GM12878 (cell line): ENCODE data around the gene STEAP1. TPM values are rescaled to one million over a fixed set of nuclear protein-coding genes. Genes with fewer than 3 reads are reported as not detected.

Source experiments
- BACH1 ChIP-seq: fragments of 450-650 bp; IDR thresholded peaks from 2 replicates; pipeline ENCODE4 v1.6.1; 2017; ENCODE audit warnings: mild to moderate bottlenecking, borderline replicate concordance
- EZH2 ChIP-seq: IDR thresholded peaks from 2 replicates; pipeline ENCODE4 v1.6.1; 2012; ENCODE audit warnings: low read depth, mild to moderate bottlenecking, control low read depth, inconsistent platforms, low read length, borderline replicate concordance; ENCODE audit not compliant: control insufficient read depth
- FOXM1 ChIP-seq: IDR thresholded peaks from 2 replicates; pipeline ENCODE4 v1.6.1; 2012; ENCODE audit warnings: low read depth, mild to moderate bottlenecking, inconsistent platforms, low read length, moderate library complexity
- IKZF1 ChIP-seq: fragments of 450-650 bp; conservative IDR thresholded peaks from 2 replicates; pipeline ENCODE4 v1.6.1; 2017; ENCODE audit warnings: antibody characterized with exemption, mild to moderate bottlenecking
- SMAD1 ChIP-seq: fragments of 450-650 bp; IDR thresholded peaks from 2 replicates; pipeline ENCODE4 v1.6.1; 2018; ENCODE audit warnings: mild to moderate bottlenecking, low read depth; ENCODE audit not compliant: partially characterized antibody
- TARDBP ChIP-seq: IDR thresholded peaks from 2 replicates; pipeline ENCODE4 v1.6.1; 2016; ENCODE audit warnings: borderline replicate concordance
- polyA plus RNA-seq, 11 experiments: library from polyadenylated mRNA; depleted of rRNA in 4 of 11; unstranded in 6 of 11; stranded (reverse) in 5 of 11; fragments of >200 nt; fragmentation: Nextera tagmentation in 4 of 11; fragmentation: Illumina TruSeq in 1 of 11; extraction: Ambion mirVana in 4 of 11; extraction: Trizol in 1 of 11; gene quantifications; 1 replicate in 1 of 11; 2 replicates in 10 of 11; pipeline versions ENCODE4 v1.2.1 to v1.2.3, GENCODE V29; 2011 to 2016; ENCODE audit warnings: inconsistent platforms in 2 of 11, missing spikeins in 2 of 11, low read depth in 1 of 11
- total RNA-seq, 4 experiments: library from RNA; depleted of rRNA in 3 of 4; stranded (reverse); fragments of >200 nt in 3 of 4; fragmentation: Illumina TruSeq in 1 of 4; extraction: Trizol in 1 of 4; gene quantifications; 2 replicates each; pipeline versions ENCODE4 v1.2.1 to v1.2.3, GENCODE V29; 2013 to 2021
- TF ChIP-seq, protein P1 (sequence below): fragments of 450-650 bp; conservative IDR thresholded peaks from 2 replicates; pipeline ENCODE4 v1.6.1; 2017; ENCODE audit warnings: mild to moderate bottlenecking, moderate library complexity
- TF ChIP-seq, protein P2 (sequence below), 3 experiments: IDR thresholded peaks in 2 of 3; conservative IDR thresholded peaks in 1 of 3; 2 replicates each; pipeline ENCODE4 v1.5.1; 2011; ENCODE audit warnings: low read depth in 3 of 3, low read length in 3 of 3, mild to moderate bottlenecking in 3 of 3, control low read depth in 2 of 3, moderate library complexity in 2 of 3, inconsistent platforms in 1 of 3, mixed read lengths in 1 of 3; ENCODE audit not compliant: control insufficient read depth in 2 of 3, insufficient read depth in 1 of 3; ENCODE audit errors: extremely low read depth in 1 of 3
- TF ChIP-seq, protein P3 (sequence below): fragments of 450-650 bp; IDR thresholded peaks from 2 replicates; pipeline ENCODE4 v1.6.1; 2017; ENCODE audit warnings: antibody characterized with exemption, mild to moderate bottlenecking, moderate library complexity

STEAP1 gene
- total and polyA plus RNA-seq, 10 of the 15 experiments (the other 5 are each of a cell fraction or from before 2014, with no cell fraction given): 2.1 to 44.6 (median 4.6) TPM

DNA sequence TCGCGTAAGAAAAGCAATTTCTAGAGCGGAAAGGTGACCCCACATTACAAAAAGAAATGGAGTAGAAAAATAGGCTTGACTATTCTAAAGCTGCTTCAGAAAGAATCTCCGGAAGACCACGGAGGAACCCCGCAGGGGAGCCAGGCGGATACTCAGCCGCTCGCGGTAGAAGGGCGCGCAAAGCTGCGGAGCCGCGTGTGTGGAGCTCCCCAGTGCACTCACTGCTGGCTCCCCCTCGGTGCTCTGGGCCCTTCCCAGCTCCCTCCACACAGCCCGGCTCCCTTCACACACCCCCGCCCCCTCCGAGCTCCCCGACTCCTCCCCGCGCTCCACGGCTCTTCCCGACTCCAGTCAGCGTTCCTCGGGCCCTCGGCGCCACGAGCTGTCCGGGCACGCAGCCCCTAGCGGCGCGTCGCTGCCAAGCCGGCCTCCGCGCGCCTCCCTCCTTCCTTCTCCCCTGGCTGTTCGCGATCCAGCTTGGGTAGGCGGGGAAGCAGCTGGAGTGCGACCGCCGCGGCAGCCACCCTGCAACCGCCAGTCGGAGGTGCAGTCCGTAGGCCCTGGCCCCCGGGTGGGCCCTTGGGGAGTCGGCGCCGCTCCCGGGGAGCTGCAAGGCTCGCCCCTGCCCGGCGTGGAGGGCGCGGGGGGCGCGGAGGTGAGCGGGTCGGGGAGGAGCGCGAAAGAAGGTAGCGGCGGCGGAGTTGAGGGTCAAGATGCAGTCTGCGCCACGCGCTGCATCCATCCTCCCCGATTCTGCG, 57.3 kb downstream of the STEAP1 start, which contains the start of gene STEAP2 (continued):
- TF ChIP-seq, protein P1, sequence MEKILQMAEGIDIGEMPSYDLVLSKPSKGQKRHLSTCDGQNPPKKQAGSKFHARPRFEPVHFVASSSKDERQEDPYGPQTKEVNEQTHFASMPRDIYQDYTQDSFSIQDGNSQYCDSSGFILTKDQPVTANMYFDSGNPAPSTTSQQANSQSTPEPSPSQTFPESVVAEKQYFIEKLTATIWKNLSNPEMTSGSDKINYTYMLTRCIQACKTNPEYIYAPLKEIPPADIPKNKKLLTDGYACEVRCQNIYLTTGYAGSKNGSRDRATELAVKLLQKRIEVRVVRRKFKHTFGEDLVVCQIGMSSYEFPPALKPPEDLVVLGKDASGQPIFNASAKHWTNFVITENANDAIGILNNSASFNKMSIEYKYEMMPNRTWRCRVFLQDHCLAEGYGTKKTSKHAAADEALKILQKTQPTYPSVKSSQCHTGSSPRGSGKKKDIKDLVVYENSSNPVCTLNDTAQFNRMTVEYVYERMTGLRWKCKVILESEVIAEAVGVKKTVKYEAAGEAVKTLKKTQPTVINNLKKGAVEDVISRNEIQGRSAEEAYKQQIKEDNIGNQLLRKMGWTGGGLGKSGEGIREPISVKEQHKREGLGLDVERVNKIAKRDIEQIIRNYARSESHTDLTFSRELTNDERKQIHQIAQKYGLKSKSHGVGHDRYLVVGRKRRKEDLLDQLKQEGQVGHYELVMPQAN: peak; percentile 57; the same call in 1 of the 2 replicates
- TF ChIP-seq FOXM1 (no peak), EZH2 (no peak), IKZF1 (peak; percentile 98), BACH1 (peak; percentile 77; the same call in 1 of the 2 replicates), SMAD1 (no peak), TARDBP (no peak)
- TF ChIP-seq, protein P2, sequence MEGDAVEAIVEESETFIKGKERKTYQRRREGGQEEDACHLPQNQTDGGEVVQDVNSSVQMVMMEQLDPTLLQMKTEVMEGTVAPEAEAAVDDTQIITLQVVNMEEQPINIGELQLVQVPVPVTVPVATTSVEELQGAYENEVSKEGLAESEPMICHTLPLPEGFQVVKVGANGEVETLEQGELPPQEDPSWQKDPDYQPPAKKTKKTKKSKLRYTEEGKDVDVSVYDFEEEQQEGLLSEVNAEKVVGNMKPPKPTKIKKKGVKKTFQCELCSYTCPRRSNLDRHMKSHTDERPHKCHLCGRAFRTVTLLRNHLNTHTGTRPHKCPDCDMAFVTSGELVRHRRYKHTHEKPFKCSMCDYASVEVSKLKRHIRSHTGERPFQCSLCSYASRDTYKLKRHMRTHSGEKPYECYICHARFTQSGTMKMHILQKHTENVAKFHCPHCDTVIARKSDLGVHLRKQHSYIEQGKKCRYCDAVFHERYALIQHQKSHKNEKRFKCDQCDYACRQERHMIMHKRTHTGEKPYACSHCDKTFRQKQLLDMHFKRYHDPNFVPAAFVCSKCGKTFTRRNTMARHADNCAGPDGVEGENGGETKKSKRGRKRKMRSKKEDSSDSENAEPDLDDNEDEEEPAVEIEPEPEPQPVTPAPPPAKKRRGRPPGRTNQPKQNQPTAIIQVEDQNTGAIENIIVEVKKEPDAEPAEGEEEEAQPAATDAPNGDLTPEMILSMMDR (IDR thresholded peaks at IDR 0.05 in 2 of 3, conservative IDR thresholded peaks at IDR 0.05 in 1 of 3; ENCODE audit: control insufficient read depth in 2 of 3, extremely low read depth in 1 of 3, insufficient read depth in 1 of 3, low read depth in 3 of 3, low read length in 3 of 3): peak; percentile 32 to 61 (median 44)
- TF ChIP-seq, protein P3, sequence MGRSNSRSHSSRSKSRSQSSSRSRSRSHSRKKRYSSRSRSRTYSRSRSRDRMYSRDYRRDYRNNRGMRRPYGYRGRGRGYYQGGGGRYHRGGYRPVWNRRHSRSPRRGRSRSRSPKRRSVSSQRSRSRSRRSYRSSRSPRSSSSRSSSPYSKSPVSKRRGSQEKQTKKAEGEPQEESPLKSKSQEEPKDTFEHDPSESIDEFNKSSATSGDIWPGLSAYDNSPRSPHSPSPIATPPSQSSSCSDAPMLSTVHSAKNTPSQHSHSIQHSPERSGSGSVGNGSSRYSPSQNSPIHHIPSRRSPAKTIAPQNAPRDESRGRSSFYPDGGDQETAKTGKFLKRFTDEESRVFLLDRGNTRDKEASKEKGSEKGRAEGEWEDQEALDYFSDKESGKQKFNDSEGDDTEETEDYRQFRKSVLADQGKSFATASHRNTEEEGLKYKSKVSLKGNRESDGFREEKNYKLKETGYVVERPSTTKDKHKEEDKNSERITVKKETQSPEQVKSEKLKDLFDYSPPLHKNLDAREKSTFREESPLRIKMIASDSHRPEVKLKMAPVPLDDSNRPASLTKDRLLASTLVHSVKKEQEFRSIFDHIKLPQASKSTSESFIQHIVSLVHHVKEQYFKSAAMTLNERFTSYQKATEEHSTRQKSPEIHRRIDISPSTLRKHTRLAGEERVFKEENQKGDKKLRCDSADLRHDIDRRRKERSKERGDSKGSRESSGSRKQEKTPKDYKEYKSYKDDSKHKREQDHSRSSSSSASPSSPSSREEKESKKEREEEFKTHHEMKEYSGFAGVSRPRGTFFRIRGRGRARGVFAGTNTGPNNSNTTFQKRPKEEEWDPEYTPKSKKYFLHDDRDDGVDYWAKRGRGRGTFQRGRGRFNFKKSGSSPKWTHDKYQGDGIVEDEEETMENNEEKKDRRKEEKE: no peak
- TF ChIP-seq, all 136 proteins: peak for 16
